MV-4-11 (cell line): ENCODE data around the gene C1R.

Source experiments
- DNase-seq: peaks from one replicate; lab custom pipeline; 2025; lab: John Stamatoyannopoulos, UW

C1R gene

GRCh38 chr12:7092229-7092985, at the start of gene C1R:
Gene C1R (minus strand): TSS chr12:7092445. CDS start chr12:7092388, 57 bp downstream.
- peak; percentile 16 for DNase-seq

GRCh38 chr12:7141351-7142005, 49.2 kb upstream of the C1R start:
- DNase-seq = no peak

GRCh38 chr12:7139200-7139599, 47.0 kb upstream of the C1R start:
- DNase-seq = no peak

- no peak for DNase-seq
Observed at GRCh38 chr12:7137908-7138307, 45.7 kb upstream of the C1R start.

- DNase-seq = no peak
Observed at GRCh38 chr12:7136676-7137075, 44.4 kb upstream of the C1R start.

GRCh38 chr12:7136071-7136470, 43.8 kb upstream of the C1R start:
- DNase-seq = no peak

GRCh38 chr12:7134396-7135166, 42.3 kb upstream of the C1R start:
- no peak for DNase-seq

GRCh38 chr12:7131502-7131866, 39.2 kb upstream of the C1R start:
- peak; percentile 41 for DNase-seq

- DNase-seq = no peak
Observed at GRCh38 chr12:7130701-7131501, 38.7 kb upstream of the C1R start.

- DNase-seq = peak; percentile 28
Observed at GRCh38 chr12:7129872-7130691, 37.8 kb upstream of the C1R start, which contains the start of gene CLSTN3. Gene CLSTN3 (plus strand): TSS chr12:7130371. CDS start chr12:7130649, 278 bp downstream.

GRCh38 chr12:7129287-7129871, 37.1 kb upstream of the C1R start:
- no peak for DNase-seq

- DNase-seq = no peak
Observed at GRCh38 chr12:7128681-7129286, 36.5 kb upstream of the C1R start, which contains the start of gene RBP5. Gene RBP5 (minus strand): TSS chr12:7128889. CDS start chr12:7128775, 114 bp downstream.

GRCh38 chr12:7127916-7128626, 35.8 kb upstream of the C1R start:
- no peak for DNase-seq

- DNase-seq = no peak
Observed at GRCh38 chr12:7125632-7126227, 33.5 kb upstream of the C1R start.

- no peak for DNase-seq
Observed at GRCh38 chr12:7123806-7124522, 31.7 kb upstream of the C1R start.

- DNase-seq = no peak
Observed at GRCh38 chr12:7122811-7123769, 30.8 kb upstream of the C1R start.

- no peak for DNase-seq
Observed at GRCh38 chr12:7121324-7121723, 29.1 kb upstream of the C1R start.
